Tibial nerve (tissue), 4 donors: ENCODE results near the gene TNNI3K.

ENCODE experiments used
- EP300 ChIP-seq, 2 donors: sonication (generic); formaldehyde crosslinking; IDR thresholded peaks; one replicate each; pipeline ENCODE4 v1.6.1; 2017; ENCODE audit warnings: antibody characterized with exemption in 2 of 2, mild to moderate bottlenecking in 1 of 2
- POLR2A ChIP-seq, 2 donors: fragments of 450-650 bp; IDR thresholded peaks; one replicate each; pipeline ENCODE4 v1.6.1; 2017; ENCODE audit warnings: antibody characterized with exemption in 2 of 2, mild to moderate bottlenecking in 2 of 2, moderate library complexity in 2 of 2
- TF ChIP-seq, protein P1 (sequence below), 5 experiments: fragments of 200-600 bp in 3 of 5; fragments of 450-650 bp in 2 of 5; sonication (generic) in 3 of 5; IDR thresholded peaks; one replicate each; pipeline ENCODE4 v1.5.1; 2016 to 2019; ENCODE audit warnings: antibody characterized with exemption in 5 of 5, mild to moderate bottlenecking in 3 of 5, moderate library complexity in 2 of 5

DNA sequence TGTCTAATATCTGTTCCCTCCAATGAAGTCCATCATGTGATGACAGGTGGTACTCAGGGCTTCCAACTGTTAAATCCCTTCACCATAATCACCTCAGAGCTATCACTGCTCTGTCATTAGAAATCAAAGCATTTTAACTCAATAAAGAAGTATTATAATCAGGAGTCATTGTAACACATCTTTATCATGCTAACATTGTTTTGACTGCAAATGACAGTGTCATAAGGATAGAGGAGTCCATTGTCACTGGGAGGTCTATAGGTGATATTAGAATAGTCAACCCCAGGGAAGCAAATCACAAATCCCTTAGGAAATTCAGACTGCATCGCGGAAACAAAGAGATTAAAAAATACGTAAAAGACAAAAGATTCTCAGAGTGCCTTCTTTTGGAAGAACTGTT, 246.4 kb downstream of the TNNI3K start:
- TF ChIP-seq POLR2A (IDR thresholded peaks at IDR 0.05) (no peak), EP300 (IDR thresholded peaks at IDR 0.05) (no peak)
- TF ChIP-seq, protein P1, sequence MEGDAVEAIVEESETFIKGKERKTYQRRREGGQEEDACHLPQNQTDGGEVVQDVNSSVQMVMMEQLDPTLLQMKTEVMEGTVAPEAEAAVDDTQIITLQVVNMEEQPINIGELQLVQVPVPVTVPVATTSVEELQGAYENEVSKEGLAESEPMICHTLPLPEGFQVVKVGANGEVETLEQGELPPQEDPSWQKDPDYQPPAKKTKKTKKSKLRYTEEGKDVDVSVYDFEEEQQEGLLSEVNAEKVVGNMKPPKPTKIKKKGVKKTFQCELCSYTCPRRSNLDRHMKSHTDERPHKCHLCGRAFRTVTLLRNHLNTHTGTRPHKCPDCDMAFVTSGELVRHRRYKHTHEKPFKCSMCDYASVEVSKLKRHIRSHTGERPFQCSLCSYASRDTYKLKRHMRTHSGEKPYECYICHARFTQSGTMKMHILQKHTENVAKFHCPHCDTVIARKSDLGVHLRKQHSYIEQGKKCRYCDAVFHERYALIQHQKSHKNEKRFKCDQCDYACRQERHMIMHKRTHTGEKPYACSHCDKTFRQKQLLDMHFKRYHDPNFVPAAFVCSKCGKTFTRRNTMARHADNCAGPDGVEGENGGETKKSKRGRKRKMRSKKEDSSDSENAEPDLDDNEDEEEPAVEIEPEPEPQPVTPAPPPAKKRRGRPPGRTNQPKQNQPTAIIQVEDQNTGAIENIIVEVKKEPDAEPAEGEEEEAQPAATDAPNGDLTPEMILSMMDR (IDR thresholded peaks at IDR 0.05) = no peak
